ENCODE data around the gene AHSG.

Gene AHSG

DNA sequence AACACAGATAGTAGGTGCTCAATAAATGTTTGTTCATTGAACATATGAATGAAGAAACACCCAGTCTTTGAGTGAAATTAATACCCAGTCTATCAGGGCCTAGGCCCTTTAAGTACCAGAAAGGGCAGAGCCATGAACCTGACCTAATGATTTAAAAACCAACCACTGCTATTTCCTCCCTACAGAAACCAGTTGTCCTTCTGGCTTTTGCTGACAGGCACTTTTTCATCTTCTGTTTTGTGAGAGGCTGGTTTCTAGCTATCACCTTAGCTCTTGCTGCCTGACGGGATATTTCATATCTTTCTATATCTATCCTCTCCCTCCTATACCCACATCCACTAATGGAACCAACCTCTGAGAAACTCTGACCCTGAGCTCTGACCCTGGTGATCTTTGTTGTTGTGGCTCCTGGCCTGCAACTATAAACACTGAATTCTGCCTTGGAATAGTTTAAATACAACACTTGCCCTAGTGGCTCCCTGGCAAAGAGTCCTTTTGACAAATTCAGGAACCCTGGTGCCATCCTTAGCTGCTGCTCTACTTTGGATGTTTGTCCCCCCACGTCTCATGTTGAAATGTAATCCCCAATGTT lies 4.1 kb upstream of the AHSG start:
- no peak overlapping the region for H3K4me3 ChIP-seq (ENCODE audit: low read length)
- no peak for DNase-seq (ENCODE audit: low read depth)
- TF ChIP-seq CTCF (IDR thresholded peaks at IDR 0.05; ENCODE audit: insufficient read depth, low read depth, low read length, missing control alignments) = no peak

- peak; percentile 74 for TF ChIP-seq CTCF (IDR thresholded peaks at IDR 0.05; ENCODE audit: insufficient read depth, low read depth, low read length, missing control alignments)
- DNase-seq (ENCODE audit: low read depth) = peak; percentile 86
- H3K4me3 ChIP-seq (ENCODE audit: low read length) = no peak overlapping the region
Observed at GRCh38 chr3:186609247-186609868, 3.5 kb upstream of the AHSG start.

DNA sequence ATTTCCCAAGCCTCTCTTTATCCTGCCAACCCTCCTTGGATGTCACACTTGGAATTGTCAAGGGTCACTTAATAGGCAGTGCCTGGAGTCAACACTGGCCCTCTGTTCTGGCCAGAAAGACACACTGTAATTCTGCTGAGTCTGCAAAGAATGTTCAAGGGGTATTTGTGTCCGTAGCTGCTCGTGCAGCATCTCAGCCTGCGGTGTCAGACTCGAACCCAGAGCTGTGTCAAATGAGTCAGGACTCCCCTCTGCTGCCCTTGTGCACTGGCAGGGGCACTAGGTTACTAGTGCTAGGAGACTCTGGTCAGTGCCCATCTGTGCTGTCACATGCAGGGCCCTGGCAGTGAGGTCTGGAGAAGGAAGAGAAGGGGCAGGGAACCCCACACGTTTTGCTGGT lies 795 bp upstream of the AHSG start:
- TF ChIP-seq CTCF (IDR thresholded peaks at IDR 0.05; ENCODE audit: insufficient read depth, low read depth, low read length, missing control alignments) = no peak
- DNase-seq (ENCODE audit: low read depth) = no peak
- H3K4me3 ChIP-seq (ENCODE audit: low read length) = no peak overlapping the region

- no peak overlapping the region for H3K4me3 ChIP-seq (ENCODE audit: low read length)
- no peak for TF ChIP-seq CTCF (IDR thresholded peaks at IDR 0.05; ENCODE audit: insufficient read depth, low read depth, low read length, missing control alignments)
- DNase-seq (ENCODE audit: low read depth) = no peak
Observed at GRCh38 chr3:186613637-186614265, 891 bp downstream of the AHSG start.

DNA sequence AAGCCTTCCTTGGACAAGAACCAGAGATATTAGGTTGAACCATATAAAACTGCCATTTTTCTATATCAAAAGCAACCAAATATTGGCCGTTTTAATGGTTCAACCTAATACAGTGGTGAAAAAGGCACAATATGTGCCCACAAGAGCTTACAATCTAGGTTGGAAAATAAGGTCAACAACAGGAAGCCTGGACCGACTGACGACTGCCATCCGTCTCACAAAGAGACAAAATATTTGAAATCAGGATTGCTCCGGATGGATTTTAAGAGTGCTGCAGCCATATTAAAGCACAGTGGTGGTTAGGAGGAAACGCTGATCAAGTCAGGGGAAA lies 1.4 kb downstream of the AHSG start:
- TF ChIP-seq CTCF (IDR thresholded peaks at IDR 0.05; ENCODE audit: insufficient read depth, low read depth, low read length, missing control alignments) = no peak
- no peak overlapping the region for H3K4me3 ChIP-seq (ENCODE audit: low read length)
- DNase-seq (ENCODE audit: low read depth) = no peak

- TF ChIP-seq CTCF (IDR thresholded peaks at IDR 0.05; ENCODE audit: insufficient read depth, low read depth, low read length, missing control alignments) = peak; percentile 99
- H3K4me3 ChIP-seq (ENCODE audit: low read length) = no peak overlapping the region
Observed at GRCh38 chr3:186614597-186615483, 2.0 kb downstream of the AHSG start.

More at GRCh38 chr3:186614597-186615483, 2.0 kb downstream of the AHSG start:
- peak; percentile 79 for DNase-seq (ENCODE audit: low read depth)

All from epithelial cell of esophagus (primary cell).